Osteoblast (primary cell): ENCODE results near the gene ALLC. TPM values are rescaled to one million over a fixed set of nuclear protein-coding genes. Genes with fewer than 3 reads are reported as not detected.

Experiments
- DNase-seq: peaks from one replicate; pipeline ENCODE4 v3.0.0; 2011; ENCODE audit warnings: low spot score, mixed read lengths; ENCODE audit not compliant: insufficient read length; ENCODE audit errors: missing footprints
- H2AFZ ChIP-seq: 2 replicates; pipeline ENCODE4 v1.6.0; 2011; ENCODE audit warnings: mild to moderate bottlenecking, low read length
- H3K27ac ChIP-seq: 2 replicates; pipeline ENCODE4 v1.5.1; 2011; ENCODE audit warnings: mild to moderate bottlenecking, low read depth, low read length, moderate library complexity
- H3K27me3 ChIP-seq: 2 replicates; pipeline ENCODE4 v1.6.0; 2012; ENCODE audit warnings: mild to moderate bottlenecking, control low read depth, inconsistent platforms, low read length, moderate library complexity; ENCODE audit not compliant: insufficient read depth
- H3K36me3 ChIP-seq: 2 replicates; pipeline ENCODE4 v1.5.1; 2011; ENCODE audit warnings: mild to moderate bottlenecking, low read length, control low read depth, moderate library complexity; ENCODE audit not compliant: insufficient read depth
- H3K4me1 ChIP-seq: 2 replicates; pipeline ENCODE4 v1.5.1; 2011; ENCODE audit warnings: mild to moderate bottlenecking, low read length, control low read depth, moderate library complexity; ENCODE audit not compliant: insufficient read depth
- H3K4me2 ChIP-seq: 2 replicates; pipeline ENCODE4 v1.6.0; 2011; ENCODE audit warnings: mild to moderate bottlenecking, low read length; ENCODE audit not compliant: insufficient read depth
- H3K4me3 ChIP-seq: fragments of 200-600 bp; sonication (generic); 3 replicates; pipeline ENCODE4 v1.5.1; 2012; ENCODE audit warnings: mild to moderate bottlenecking, low read length, inconsistent platforms; ENCODE audit not compliant: insufficient read depth
- H3K79me2 ChIP-seq: 2 replicates; pipeline ENCODE4 v1.6.0; 2012; ENCODE audit warnings: mild to moderate bottlenecking, low read length, control low read depth, inconsistent platforms; ENCODE audit not compliant: insufficient read depth
- H3K9me3 ChIP-seq: 2 replicates; pipeline ENCODE4 v1.5.1; 2011; ENCODE audit warnings: low read depth, low read length, control low read depth
- H4K20me1 ChIP-seq: 2 replicates; pipeline ENCODE4 v1.6.0; 2012; ENCODE audit warnings: mild to moderate bottlenecking, low read length, control low read depth; ENCODE audit not compliant: insufficient read depth
- total RNA-seq: library from RNA; depleted of rRNA; stranded (reverse); fragments of >200 nt; gene quantifications from 2 replicates; pipeline ENCODE4 v1.2.3, GENCODE V29; 2012
- TF ChIP-seq, protein P1 (sequence below): IDR thresholded peaks from 2 replicates; pipeline ENCODE4 v1.5.1; 2011; ENCODE audit warnings: mild to moderate bottlenecking, low read depth, low read length, moderate library complexity; ENCODE audit errors: extremely low read depth

Gene ALLC
- total RNA-seq, 1 donor: not detected

DNA sequence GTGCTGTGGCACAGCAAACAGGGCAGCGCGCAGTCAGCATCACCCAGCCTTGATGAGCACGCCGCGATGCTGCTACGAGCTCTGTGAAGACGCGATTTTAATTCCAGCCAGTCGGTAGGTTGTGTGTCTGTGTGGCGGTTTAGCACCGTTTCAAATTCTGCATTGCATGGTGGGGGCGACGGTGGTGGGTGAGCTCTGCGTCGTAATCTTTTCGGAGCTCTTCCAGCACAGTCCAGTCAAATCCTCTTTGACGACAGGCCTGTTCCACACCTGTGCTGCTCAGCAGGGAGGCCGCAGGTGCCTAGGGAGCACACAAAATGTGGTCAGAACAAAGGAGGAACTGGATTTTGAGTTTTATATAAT lies 8.6 kb downstream of the ALLC start:
- Histone ChIP-seq H4K20me1 (no peaks in the 10 kb centered on the region), H3K4me2 (no peak overlapping the region), H3K9me3 (no peaks in the 10 kb centered on the region), H3K4me1 (no peaks in the 10 kb centered on the region), H2AFZ (no peak overlapping the region), H3K27ac (no peak overlapping the region), H3K27me3 (no peaks in the 10 kb centered on the region), H3K36me3 (no peaks in the 10 kb centered on the region), H3K79me2 (no peaks in the 10 kb centered on the region), H3K4me3 (no peak overlapping the region)
- no peak for DNase-seq
- TF ChIP-seq, protein P1, sequence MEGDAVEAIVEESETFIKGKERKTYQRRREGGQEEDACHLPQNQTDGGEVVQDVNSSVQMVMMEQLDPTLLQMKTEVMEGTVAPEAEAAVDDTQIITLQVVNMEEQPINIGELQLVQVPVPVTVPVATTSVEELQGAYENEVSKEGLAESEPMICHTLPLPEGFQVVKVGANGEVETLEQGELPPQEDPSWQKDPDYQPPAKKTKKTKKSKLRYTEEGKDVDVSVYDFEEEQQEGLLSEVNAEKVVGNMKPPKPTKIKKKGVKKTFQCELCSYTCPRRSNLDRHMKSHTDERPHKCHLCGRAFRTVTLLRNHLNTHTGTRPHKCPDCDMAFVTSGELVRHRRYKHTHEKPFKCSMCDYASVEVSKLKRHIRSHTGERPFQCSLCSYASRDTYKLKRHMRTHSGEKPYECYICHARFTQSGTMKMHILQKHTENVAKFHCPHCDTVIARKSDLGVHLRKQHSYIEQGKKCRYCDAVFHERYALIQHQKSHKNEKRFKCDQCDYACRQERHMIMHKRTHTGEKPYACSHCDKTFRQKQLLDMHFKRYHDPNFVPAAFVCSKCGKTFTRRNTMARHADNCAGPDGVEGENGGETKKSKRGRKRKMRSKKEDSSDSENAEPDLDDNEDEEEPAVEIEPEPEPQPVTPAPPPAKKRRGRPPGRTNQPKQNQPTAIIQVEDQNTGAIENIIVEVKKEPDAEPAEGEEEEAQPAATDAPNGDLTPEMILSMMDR: no peak

DNA sequence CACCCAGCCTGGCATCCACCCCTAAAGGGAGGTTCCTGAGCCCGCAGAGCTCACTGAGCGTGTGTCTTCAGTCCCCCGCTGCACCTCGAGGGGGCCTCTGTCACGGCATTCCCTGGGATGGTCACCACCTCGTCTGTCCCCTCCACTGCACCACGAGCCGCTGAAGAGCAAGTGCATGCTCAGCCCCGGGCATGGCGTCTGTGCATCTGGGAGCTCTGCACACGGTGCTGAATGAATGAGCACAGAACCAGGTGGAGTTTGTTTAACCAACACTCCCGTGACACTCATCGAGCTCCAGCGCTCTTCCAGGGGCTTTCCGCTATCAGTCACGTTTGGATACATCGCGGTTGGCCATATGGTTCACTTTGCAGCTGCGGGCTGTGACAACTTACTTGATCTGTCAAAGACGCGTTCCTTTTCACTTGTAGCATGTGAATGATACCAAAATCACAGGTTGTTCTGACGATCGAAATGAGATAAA lies 9.2 kb downstream of the ALLC start:
- H3K4me1 ChIP-seq: no peaks in the 10 kb centered on the region
- DNase-seq: no peak
- no peaks in the 10 kb centered on the region for H4K20me1 ChIP-seq
- no peak overlapping the region for H3K4me3 ChIP-seq
- no peak overlapping the region for H2AFZ ChIP-seq
- H3K4me2 ChIP-seq: no peak overlapping the region
- H3K9me3 ChIP-seq: no peaks in the 10 kb centered on the region
- H3K36me3 ChIP-seq: no peaks in the 10 kb centered on the region
- H3K27ac ChIP-seq: no peak overlapping the region
- TF ChIP-seq, protein P1: no peak
- no peaks in the 10 kb centered on the region for H3K79me2 ChIP-seq
- no peaks in the 10 kb centered on the region for H3K27me3 ChIP-seq

DNA sequence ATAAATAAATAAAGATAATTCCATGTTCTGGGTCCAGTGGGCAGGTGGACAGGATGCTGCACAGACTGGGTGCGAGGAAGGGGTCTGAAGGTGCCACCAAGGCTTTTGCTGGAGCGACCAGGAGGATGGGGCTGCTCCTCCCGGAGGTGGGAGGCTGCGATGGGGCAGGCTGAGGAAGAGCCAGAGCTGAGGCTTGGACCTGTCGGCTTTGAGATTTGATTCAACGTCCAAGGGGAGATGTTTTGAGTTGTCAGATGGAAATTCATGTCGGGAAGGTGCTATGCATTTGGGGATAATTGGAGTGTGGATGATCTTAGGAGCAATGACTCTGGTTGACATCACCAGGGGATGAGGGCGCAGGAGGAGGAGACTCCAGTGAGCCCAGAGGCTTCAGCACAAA lies 11.7 kb downstream of the ALLC start:
- TF ChIP-seq, protein P1: no peak
- Histone ChIP-seq H4K20me1 (no peaks in the 10 kb centered on the region), H3K9me3 (no peaks in the 10 kb centered on the region), H3K4me3 (no peak overlapping the region), H3K27me3 (no peaks in the 10 kb centered on the region), H3K79me2 (no peaks in the 10 kb centered on the region), H3K4me1 (no peaks in the 10 kb centered on the region), H3K36me3 (no peaks in the 10 kb centered on the region), H3K27ac (no peak overlapping the region), H2AFZ (no peak overlapping the region), H3K4me2 (no peak overlapping the region)
- DNase-seq: no peak

DNA sequence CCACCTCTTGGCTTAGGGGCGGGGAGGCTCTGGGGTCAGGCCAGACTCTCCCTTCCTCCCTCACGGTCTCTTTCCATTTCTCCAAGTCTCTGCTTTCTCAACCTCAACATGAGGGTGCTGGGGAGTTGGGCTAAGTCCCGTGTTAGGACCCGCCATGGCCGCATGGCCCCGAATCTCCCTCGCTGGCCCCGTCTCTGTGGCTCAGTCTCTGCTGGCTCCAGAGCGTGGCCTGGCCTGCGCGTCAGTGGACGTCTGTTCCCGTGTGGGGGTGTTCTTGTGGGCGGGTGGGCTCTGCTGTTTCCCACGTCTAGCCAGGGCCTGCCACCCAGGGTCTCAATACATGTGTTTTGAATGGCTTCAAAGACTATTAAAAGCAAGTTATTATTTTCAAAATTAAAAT lies 12.4 kb downstream of the ALLC start:
- Histone ChIP-seq H3K9me3 (no peaks in the 10 kb centered on the region), H3K79me2 (no peaks in the 10 kb centered on the region), H3K4me1 (no peaks in the 10 kb centered on the region), H3K36me3 (no peaks in the 10 kb centered on the region), H3K27me3 (no peaks in the 10 kb centered on the region), H3K4me3 (no peak overlapping the region), H3K27ac (no peak overlapping the region), H4K20me1 (no peaks in the 10 kb centered on the region), H2AFZ (no peak overlapping the region), H3K4me2 (no peak overlapping the region)
- DNase-seq: no peak
- TF ChIP-seq, protein P1: no peak
